Endothelial cell (in vitro differentiated cells): ENCODE measurements around the gene PIBF1. TPM values are rescaled to one million over a fixed set of nuclear protein-coding genes. Genes with fewer than 3 reads are reported as not detected.
"Not testable (repeated sequence)": the region's sequence is repeated elsewhere in the genome, so short reads cannot be mapped to it uniquely, and the experiment has no call there.

ENCODE experiments used
- DNase-seq: peaks from one replicate; pipeline ENCODE4 v3.0.0; 2021; ENCODE audit warnings: low spot score
- H3K27ac Mint-ChIP-seq: one replicate; pipeline ENCODE4 v1.8.0; 2021; ENCODE audit warnings: mixed read lengths, inconsistent platforms; ENCODE audit not compliant: unreplicated experiment
- H3K27me3 Mint-ChIP-seq: one replicate; pipeline ENCODE4 v1.8.0; 2021; ENCODE audit warnings: mild to moderate bottlenecking, moderate library complexity, mixed read lengths, inconsistent platforms; ENCODE audit not compliant: unreplicated experiment
- H3K36me3 Mint-ChIP-seq: one replicate; pipeline ENCODE4 v1.8.0; 2021; ENCODE audit warnings: mild to moderate bottlenecking, low read depth, mixed read lengths, inconsistent platforms; ENCODE audit not compliant: unreplicated experiment
- H3K4me1 Mint-ChIP-seq: one replicate; pipeline ENCODE4 v1.8.0; 2021; ENCODE audit warnings: mild to moderate bottlenecking, mixed read lengths, inconsistent platforms; ENCODE audit not compliant: unreplicated experiment
- H3K4me3 Mint-ChIP-seq: one replicate; pipeline ENCODE4 v1.8.0; 2021; ENCODE audit warnings: mild to moderate bottlenecking, mixed read lengths, inconsistent platforms; ENCODE audit not compliant: unreplicated experiment
- H3K9me3 Mint-ChIP-seq: one replicate; pipeline ENCODE4 v1.8.0; 2021; ENCODE audit warnings: mixed read lengths, inconsistent platforms; ENCODE audit not compliant: unreplicated experiment
- total RNA-seq: library from RNA; stranded (reverse); fragmentation: NEBNext Ultra II Directional; extraction: Animal tissue kit (Norgen Biotek cat#: 25700); gene quantifications from one replicate; pipeline ENCODE4 v1.2.1, GENCODE V29; 2021; ENCODE audit not compliant: unreplicated experiment
- TF ChIP-seq, protein P1 (sequence below): fragments of 200-600 bp; sonication (generic); IDR thresholded peaks from one replicate; pipeline ENCODE4 v1.5.0; 2021; ENCODE audit warnings: antibody characterized with exemption; ENCODE audit not compliant: unreplicated experiment

The PIBF1 gene
- total RNA-seq, 1 donor from 2014 or later: 24.0 TPM

DNA sequence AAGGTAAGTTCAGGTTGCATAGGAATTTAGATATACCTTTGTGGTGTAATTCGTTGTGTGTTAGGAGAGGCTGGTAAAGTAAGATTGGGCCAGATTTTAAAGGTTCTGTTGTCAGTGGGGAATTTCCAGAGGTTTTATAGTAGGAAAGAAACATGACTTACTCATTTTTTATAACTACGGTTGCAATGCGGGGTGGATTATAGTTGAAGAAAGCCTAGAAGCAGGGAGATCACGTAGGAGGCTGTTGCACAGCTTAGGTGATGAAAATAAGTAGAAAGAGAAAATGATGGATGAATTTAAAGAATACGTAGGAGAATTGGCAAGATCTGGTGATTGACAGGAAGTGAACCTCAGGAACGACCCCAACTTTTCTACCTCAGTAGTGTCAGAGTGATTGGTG lies 61.1 kb downstream of the PIBF1 start:
- H3K9me3 Mint-ChIP-seq: no peaks in the 10 kb centered on the region
- H3K27me3 Mint-ChIP-seq: no peaks in the 10 kb centered on the region
- TF ChIP-seq, protein P1, sequence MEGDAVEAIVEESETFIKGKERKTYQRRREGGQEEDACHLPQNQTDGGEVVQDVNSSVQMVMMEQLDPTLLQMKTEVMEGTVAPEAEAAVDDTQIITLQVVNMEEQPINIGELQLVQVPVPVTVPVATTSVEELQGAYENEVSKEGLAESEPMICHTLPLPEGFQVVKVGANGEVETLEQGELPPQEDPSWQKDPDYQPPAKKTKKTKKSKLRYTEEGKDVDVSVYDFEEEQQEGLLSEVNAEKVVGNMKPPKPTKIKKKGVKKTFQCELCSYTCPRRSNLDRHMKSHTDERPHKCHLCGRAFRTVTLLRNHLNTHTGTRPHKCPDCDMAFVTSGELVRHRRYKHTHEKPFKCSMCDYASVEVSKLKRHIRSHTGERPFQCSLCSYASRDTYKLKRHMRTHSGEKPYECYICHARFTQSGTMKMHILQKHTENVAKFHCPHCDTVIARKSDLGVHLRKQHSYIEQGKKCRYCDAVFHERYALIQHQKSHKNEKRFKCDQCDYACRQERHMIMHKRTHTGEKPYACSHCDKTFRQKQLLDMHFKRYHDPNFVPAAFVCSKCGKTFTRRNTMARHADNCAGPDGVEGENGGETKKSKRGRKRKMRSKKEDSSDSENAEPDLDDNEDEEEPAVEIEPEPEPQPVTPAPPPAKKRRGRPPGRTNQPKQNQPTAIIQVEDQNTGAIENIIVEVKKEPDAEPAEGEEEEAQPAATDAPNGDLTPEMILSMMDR: no peak
- peaks cover 5% of the 10 kb centered on the region for H3K4me1 Mint-ChIP-seq
- peaks cover 8% of the 10 kb centered on the region for H3K36me3 Mint-ChIP-seq
- no peak overlapping the region for H3K4me3 Mint-ChIP-seq
- DNase-seq: no peak
- H3K27ac Mint-ChIP-seq: no peak overlapping the region

DNA sequence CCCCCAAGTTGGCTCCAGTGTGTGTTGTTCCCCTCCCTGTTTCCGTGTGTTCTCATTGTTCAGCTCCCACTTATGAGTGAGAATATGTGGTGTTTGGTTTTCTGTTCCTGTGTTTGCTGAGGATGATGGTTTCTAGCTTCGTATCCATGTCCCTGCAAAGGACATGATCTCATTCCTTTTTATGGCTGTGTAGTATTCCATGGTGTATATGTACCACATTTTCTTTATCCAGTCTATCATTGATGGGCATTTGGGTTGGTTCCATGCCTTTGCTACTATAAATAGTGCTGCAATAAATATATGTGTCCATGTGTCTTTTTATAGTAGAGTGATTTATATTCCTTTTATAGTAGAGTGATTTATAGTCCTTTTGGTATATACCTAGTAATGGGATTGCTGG lies 63.2 kb downstream of the PIBF1 start:
- not testable (repeated sequence) for H3K36me3 Mint-ChIP-seq, H3K9me3 Mint-ChIP-seq, H3K4me1 Mint-ChIP-seq, DNase-seq, H3K27me3 Mint-ChIP-seq, H3K4me3 Mint-ChIP-seq, H3K27ac Mint-ChIP-seq

DNA sequence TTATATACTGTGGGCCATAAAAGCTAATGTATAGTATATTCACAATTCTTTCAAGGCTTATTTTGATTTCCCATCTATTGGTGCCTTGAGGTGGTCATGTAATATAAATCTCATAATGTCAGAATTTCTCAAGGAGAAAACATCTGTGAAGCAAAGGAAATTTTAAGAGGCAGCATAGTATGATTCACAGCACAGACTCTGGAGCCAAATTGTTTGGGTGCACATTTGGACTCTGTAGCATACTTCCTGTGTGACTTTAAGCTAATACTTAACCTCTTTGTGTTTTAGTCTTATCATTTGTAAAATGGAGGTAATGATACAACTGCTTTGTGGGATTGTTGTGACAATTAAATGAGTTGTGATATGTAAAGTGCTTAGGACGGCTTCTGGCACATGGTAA lies 67.6 kb downstream of the PIBF1 start:
- no peak overlapping the region for H3K4me3 Mint-ChIP-seq

DNA sequence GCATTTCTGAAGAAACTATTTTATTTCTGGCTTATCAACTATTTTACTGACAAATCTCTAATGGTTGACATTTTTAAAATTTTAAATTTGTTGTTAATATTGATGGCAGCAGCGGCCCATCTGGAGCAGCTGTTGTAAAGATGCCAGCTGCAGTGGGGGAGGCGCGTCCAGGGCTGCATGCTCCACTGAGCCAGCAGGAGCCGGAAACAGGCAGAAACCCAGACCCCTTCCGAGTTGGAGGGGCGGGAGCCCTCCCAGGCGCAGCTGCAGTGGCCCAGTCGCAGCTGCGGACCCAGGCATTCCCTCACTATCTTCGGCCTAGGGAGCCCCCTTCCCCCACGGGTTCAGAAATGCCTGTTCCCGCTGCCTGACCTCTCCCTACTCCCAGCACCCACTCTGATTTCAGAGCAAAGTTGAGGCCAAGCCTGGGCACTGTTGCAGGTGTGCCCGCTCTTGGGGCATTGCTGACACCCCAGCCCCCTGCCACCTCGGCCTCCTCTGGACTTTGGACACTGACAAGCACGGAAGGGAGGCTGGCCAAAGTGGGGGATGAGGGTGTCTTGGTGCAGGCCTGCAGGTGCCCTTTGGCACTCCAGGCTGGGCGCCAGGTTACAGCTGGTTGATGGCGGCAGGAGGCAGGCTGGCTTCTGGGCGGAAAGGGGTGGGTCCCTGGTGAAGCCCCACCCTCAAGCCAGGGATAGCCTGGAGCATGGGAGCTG lies 69.2 kb downstream of the PIBF1 start:
- no peak overlapping the region for H3K27ac Mint-ChIP-seq
- no peak for DNase-seq
- H3K36me3 Mint-ChIP-seq: peaks cover 3% of the 10 kb centered on the region
- no peaks in the 10 kb centered on the region for H3K4me1 Mint-ChIP-seq
- H3K4me3 Mint-ChIP-seq: no peak overlapping the region
- no peaks in the 10 kb centered on the region for H3K9me3 Mint-ChIP-seq
- H3K27me3 Mint-ChIP-seq: no peaks in the 10 kb centered on the region
- TF ChIP-seq, protein P1: no peak

More for the DNA sequence above, 67.6 kb downstream of the PIBF1 start:
- Mint-ChIP-seq H3K27me3 (no peaks in the 10 kb centered on the region), H3K9me3 (no peaks in the 10 kb centered on the region), H3K4me1 (no peaks in the 10 kb centered on the region), H3K27ac (no peak overlapping the region), H3K36me3 (peaks cover 10% of the 10 kb centered on the region)
- TF ChIP-seq, protein P1: no peak
- no peak for DNase-seq

DNA sequence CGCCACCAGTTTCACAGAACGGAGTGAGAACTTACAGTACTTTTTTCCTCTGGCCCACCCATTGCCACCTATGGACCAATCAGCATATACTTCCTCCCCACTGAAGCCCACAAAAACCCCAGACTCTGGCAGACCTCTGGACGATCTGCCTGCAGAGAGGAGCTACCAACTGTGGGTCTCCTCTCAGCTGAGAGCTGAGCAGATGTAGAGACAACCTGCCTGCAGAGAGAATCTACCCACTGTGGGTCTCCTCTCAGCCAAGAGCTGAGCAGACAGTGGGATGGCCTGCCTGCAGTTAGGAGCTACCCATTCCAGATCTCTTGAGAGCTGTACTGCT lies 69.7 kb downstream of the PIBF1 start:
- H3K36me3 Mint-ChIP-seq: peaks cover 3% of the 10 kb centered on the region
- no peaks in the 10 kb centered on the region for H3K9me3 Mint-ChIP-seq
- H3K27ac Mint-ChIP-seq: no peak overlapping the region
- H3K4me3 Mint-ChIP-seq: no peak overlapping the region
- TF ChIP-seq, protein P1: no peak
- no peaks in the 10 kb centered on the region for H3K27me3 Mint-ChIP-seq
- H3K4me1 Mint-ChIP-seq: no peaks in the 10 kb centered on the region
- DNase-seq: no peak
